Measurements from ENCODE around the gene GUCA1A.

DNA sequence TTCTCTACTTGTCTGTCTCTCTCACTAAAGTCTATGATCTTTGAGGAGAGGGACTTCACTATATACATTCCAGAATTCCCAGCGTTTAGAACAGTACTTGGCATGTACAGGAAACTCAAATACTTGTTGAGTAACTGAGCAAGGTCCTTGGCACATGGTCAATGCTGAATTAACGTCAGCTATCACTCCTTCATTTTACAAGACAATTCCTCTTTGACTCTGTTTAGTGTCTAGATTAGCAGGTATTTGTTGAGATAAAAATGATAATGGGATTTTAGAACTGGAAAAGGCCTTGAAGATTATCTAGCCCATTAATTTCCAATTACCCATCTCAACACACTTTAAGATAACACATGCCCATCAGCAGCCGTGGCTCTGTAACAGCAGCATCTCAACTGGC, 28.2 kb downstream of the GUCA1A start:
- TF ChIP-seq EZH2 (IDR thresholded peaks at IDR 0.05; ENCODE audit: low read length, unreplicated experiment), result no peak
- TF ChIP-seq, protein P1, sequence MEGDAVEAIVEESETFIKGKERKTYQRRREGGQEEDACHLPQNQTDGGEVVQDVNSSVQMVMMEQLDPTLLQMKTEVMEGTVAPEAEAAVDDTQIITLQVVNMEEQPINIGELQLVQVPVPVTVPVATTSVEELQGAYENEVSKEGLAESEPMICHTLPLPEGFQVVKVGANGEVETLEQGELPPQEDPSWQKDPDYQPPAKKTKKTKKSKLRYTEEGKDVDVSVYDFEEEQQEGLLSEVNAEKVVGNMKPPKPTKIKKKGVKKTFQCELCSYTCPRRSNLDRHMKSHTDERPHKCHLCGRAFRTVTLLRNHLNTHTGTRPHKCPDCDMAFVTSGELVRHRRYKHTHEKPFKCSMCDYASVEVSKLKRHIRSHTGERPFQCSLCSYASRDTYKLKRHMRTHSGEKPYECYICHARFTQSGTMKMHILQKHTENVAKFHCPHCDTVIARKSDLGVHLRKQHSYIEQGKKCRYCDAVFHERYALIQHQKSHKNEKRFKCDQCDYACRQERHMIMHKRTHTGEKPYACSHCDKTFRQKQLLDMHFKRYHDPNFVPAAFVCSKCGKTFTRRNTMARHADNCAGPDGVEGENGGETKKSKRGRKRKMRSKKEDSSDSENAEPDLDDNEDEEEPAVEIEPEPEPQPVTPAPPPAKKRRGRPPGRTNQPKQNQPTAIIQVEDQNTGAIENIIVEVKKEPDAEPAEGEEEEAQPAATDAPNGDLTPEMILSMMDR (conservative IDR thresholded peaks at IDR 0.05; ENCODE audit: low read depth, low read length), result no peak
